HG03342 (cell line): ENCODE results near the gene PTPRG.

Experiments
- ATAC-seq: cut with Tn5 transposase; IDR thresholded peaks from one replicate; pipeline ENCODE4 v1.9.1; 2021; ENCODE audit warnings: mild to moderate bottlenecking, moderate library complexity; ENCODE audit not compliant: unreplicated experiment

Gene PTPRG

DNA sequence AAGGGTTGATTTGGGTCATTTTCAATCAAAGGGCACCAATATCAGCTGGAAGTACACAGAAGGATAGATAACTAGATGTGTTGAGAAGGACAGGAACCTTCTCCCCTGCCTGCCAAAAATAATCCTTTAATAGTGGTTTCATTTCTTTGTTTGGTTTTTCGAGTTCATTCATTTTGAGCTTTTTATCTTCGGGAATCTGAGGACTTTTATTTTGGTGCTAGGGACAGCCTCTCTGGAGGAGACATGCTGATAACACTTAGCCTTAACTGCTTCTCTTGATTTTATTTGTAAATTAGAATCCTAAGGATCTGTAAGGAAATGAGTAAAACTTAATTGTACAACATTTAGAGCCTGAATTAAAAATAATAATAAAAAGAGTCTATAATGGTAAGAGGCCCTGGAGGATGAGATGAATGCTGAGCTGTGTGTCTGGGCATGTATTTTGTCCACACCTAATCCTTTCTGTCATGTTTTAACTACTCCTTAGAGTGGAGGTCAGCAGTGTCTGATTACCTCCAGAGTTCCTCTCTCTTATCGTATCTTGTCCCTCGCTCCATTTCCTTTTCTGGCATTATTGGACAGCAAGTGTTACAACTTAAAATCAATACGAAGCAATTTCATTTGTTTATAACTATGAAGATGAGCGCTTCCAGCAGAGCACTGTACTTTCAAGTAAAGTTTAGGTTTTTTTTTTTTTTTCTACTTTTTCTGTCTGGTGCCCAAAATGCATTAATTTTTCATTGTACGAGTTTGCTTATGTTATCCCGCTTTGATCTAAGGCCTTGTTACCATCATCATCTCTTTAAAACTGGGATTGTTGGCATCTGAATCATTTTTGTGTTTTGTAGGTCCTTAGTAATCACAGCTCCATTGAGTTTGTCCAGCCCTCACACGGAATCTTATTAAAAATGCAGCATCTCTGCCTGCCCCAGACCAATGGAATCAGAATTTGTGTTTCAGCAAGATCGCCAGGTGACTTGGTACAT lies 22.8 kb downstream of the PTPRG start:
- ATAC-seq, result no peak

DNA sequence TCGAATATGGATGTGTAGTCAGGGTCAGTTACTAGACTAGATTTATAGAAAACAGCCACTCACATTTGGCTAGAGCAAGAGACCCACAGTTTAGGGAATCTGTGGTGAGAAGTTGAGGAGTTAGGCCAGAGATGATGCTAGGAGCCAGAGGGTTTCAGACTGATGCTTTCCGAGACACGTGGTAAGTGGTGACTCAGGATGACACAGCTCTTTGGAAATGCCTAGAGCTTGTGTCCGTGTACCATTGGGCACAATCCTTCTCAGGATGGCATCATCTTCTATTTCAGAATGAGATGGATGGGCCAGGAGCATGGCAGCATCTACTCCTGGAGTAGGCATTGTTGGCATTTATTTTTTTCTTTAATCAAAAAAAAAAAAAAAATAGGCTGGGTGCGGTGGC lies 28.5 kb downstream of the PTPRG start:
- ATAC-seq, result no peak

- ATAC-seq, result no peak
Measured at GRCh38 chr3:61591300-61591699, 29.9 kb downstream of the PTPRG start.

DNA sequence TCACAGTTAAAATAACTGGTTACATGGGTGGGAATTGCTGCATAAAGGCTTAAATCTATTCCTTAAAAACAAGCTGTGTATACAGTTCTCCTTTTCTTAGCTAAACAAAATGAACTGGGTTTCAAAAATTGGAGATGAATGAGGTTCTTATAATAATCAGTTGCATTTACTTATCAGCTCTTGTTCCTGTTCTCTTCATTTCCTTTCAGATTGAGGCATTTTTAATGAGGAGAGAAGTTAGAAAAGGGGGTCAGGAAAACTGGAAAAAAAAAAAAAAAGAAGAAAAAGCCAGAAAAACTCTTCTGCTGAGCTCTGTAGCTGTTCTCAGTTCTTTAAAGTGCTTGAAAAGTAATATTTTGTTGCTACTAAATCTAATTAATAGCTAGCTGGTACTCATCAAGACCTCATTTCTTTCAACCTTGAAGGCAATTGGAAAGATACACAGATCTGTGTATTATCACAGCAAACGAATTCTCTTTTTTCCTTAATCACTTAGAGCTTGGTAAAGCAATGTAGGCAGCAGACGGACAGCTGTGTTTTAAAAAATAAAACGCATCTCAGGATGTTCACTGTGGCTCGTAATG lies 32.2 kb downstream of the PTPRG start:
- no peak for ATAC-seq

- no peak for ATAC-seq
Measured at GRCh38 chr3:61594144-61594963, 33.0 kb downstream of the PTPRG start.

DNA sequence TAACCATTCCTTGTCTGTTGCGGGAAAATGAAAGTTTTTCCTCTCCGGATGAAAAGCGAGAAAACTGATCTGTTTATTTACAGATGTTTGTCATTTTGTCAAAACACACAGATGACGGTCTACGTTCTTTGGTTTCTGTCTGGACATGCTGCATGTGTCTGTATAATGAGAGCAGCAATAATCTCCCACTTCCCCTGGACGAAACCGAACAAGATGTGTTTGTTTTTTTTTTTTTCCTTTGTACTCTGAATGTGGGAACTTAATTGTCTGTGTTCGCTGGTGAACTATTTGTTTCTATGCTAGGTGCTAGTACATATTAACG lies 33.6 kb downstream of the PTPRG start:
- no peak for ATAC-seq

GRCh38 chr3:61595288-61595687 lies 33.9 kb downstream of the PTPRG start:
- no peak for ATAC-seq

DNA sequence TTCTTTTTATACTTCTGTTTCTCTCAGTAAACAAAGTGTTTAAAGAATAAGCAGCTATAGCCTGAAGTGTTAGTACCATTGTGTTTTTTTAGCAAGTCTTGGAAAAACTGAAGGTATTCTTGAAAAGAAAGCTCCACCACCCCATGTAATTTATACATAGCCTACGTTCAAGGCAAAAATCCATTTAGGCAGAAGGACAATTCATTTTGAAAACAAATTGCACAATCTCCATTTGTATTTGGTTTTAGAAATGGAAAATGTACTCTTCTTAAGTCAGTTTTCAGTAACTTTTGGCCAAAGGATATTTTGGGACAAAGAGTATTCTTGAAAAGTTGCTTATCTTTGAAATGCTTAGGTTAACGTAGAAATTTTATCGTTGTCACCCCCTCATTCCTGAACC lies 34.5 kb downstream of the PTPRG start:
- no peak for ATAC-seq

DNA sequence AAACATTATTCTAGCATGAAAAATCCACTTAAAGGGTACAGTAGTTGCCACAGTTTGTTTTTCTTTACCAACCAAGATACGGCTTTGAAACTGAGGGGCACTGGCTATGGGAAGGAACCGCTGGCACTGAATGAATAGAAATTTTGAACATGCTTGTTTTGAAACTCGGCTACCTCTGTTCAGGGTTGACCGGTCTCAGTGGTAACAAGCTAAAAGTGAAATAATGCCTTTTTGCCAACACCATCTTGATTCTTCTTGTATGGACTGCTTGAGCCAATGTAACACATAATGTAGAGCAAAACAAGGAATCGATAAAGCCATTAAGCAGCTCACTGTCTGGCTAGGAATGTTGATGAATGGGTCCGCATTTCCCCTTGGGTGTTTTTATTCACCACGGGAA lies 36.5 kb downstream of the PTPRG start:
- no peak for ATAC-seq

DNA sequence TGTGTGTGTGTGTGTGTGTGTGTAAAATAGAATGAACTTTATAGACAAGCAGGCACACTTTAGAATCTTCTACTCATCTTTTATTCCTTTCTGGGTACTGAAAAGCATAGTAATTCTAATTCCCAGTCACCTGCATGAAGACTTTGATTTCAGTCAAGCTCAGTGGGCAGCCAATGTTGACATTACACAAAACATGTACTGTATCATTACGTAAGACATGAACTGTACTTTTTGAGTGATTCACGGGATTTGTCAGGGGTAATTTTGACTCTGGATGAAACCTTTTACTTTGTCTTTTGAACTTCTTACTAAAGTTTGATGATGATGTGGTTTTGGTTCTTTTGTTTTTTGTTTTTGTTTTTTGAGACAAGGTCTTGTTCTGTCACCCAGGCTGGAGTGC lies 38.8 kb downstream of the PTPRG start:
- no peak for ATAC-seq

- no peak for ATAC-seq
Measured at GRCh38 chr3:61601831-61602230, 40.5 kb downstream of the PTPRG start.

- no peak for ATAC-seq
Measured at GRCh38 chr3:61602466-61602865, 41.1 kb downstream of the PTPRG start.

DNA sequence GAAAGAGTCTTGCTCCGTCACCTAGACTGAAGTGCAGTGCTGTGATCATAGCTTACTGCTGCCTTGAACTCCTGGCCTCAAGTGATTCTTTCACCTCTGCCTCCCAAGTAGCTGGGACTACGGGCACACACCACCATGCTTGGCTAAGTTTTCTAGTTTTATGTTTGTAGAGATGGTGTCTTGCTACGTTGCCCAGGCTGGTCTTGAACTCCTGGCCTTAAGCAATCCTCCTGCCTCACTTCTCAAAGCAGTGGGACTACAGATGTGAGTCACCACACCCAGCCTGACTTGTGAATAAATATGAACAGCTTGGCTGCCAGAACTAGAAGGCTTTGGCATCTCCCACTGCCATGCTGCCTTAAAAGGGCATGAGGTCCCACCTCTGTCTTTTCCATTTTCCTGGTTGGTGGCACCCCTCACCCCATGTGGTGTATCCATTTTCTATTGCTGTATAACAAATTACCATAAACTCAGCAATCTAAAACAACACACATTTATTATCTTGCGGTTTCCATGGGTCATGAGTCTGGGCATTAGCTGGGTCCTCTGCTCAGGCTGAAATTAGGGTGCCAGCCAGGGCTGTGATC lies 44.3 kb downstream of the PTPRG start:
- ATAC-seq, result no peak

DNA sequence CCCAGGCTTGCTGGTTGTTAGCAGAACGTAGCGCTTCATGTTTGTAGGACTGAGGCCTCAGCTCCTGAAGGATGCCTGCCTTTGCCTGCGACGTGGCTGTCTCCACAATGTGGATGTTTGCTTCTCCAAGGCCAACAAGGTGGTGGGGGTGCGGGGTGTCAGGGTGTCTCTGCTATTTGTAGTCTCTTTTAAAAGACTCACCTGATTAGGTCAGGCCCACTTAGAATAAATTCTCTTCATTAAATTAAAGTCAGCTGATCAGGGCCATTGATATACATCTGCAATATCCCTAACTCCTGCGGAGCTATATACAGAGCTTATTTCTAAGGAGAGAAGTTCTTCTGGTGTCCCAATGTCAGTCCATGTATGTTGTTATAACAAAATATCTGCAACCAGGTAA lies 44.8 kb downstream of the PTPRG start:
- ATAC-seq, result no peak

DNA sequence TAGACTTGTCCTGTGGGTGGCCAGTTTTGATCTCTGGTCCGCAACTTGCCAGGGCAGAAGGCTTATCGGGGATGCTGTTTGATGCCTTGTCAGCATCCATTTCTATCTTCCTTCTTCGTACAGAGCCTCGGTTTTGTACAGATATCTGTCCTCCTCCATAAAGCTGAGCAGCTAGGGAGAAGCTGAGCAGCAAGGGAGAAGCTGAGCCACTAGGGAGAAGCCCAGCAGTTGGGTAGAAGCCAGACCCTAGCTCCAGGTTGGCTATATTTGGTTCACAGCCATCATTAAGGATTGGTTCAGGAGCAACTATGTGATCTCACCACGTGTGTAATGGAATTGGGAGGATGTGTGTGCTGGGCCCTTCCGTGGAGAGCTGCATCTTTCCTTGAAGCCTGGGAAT lies 46.7 kb downstream of the PTPRG start:
- no peak for ATAC-seq

DNA sequence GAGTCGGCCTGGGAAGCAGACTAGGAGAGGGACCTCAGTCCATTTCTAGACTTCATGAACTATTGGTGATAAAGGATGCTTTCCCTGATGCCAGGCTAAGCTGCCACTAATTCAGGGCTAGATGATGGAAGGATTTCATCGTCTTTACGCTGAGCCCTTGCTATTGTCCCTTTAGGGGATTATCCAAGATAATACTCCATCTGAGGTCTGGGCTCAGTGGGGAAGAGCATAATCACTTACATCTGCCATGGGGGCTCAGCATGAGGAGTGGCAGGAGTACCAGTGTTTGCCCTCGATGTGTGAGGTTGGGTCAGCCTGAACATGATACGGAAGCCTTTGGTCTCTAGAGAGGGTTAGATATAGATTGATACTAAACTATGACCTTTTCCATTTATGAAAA lies 47.3 kb downstream of the PTPRG start:
- ATAC-seq, result no peak

DNA sequence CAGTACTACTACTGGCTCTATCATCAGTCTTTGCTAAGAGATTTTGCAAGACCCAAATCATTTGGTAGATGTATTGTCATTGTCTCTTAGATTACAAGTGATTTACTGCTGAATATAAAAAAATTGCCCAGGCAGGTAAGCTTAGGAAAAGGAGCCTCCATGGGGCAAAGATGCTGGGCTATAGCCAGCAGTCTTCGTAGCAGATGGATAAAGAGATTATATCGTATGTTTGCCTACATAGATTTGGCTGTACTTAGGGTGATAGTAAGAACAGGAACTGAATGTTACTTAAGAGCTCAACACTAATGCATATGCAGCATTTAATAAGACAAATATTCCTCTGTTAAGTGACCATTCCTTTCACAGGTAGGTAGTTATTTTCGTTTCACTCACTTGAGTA lies 48.9 kb downstream of the PTPRG start:
- no peak for ATAC-seq

- no peak for ATAC-seq
Measured at GRCh38 chr3:61612211-61613194, 51.1 kb downstream of the PTPRG start.

DNA sequence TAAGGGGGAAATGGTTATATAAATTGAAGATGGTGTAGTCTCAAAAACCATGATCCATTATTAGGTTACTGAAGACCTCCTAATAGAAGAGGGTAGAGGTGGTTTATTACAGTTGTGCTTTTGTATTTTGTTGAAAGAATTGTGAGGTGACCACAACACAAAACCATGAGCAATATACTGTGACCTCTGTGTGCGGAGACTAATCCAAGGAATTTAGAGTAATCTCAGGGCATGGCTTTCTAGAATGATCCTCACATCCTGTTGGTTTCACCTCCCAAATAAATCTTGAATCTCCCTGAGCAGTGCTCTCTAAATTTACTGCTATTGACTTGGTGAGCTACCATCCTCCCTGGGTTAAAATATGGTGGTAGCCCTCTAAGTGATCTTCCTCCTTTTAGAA lies 52.3 kb downstream of the PTPRG start:
- ATAC-seq, result no peak

DNA sequence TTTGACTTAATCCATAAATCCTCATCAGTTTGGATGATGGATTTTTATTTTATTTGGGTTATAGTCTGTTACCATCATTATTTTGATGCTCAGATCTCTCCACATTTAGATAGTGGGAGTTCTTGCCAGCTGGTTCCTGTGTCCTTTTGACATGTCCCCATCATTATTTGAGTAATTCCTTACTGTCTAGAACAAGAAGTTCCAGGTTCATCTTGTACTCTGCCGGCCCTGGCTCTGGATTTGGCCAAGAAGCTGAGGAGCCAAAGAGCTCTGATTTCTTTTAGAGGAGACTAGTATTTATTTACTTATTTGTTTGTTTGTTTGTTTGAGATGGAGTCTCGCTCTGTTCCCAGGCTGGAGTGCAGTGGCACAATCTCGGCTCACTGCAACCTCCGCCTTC lies 54.3 kb downstream of the PTPRG start:
- no peak for ATAC-seq
